Mammary epithelial cell (primary cell): ENCODE results near the gene RAD23B.

Source experiments
- EZH2 ChIP-seq: IDR thresholded peaks from 2 replicates; pipeline ENCODE4 v1.6.1; 2012; ENCODE audit warnings: low read length, inconsistent platforms, borderline replicate concordance
- TF ChIP-seq, protein P1 (sequence below), 2 donors: IDR thresholded peaks in 1 of 2; conservative IDR thresholded peaks in 1 of 2; 2 replicates each; pipeline ENCODE4 v1.5.1; 2011 to 2012; ENCODE audit warnings: inconsistent platforms in 2 of 2, low read length in 2 of 2, mild to moderate bottlenecking in 2 of 2, control low read depth in 1 of 2, low read depth in 1 of 2; ENCODE audit not compliant: insufficient read depth in 1 of 2; ENCODE audit errors: extremely low read depth in 1 of 2

DNA sequence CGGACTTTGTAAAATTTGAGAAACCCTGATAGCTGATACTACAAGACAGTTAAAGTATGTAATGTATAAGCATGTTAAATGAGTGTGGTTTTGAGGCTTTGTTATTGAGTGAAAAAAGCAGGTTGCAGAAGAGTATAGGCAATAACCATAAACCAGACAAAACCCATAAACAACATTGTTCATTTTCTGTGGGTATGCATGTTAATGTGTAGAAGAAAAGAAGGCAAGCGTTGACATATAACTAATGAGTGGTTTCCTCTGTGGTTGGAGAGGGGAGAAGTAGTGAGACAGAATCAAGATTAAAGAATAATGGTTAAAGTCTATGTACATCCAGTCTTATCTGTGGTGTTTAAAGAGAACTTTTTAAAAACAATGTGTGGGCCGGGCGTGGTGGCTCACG, 26.2 kb downstream of the RAD23B start:
- TF ChIP-seq, protein P1, sequence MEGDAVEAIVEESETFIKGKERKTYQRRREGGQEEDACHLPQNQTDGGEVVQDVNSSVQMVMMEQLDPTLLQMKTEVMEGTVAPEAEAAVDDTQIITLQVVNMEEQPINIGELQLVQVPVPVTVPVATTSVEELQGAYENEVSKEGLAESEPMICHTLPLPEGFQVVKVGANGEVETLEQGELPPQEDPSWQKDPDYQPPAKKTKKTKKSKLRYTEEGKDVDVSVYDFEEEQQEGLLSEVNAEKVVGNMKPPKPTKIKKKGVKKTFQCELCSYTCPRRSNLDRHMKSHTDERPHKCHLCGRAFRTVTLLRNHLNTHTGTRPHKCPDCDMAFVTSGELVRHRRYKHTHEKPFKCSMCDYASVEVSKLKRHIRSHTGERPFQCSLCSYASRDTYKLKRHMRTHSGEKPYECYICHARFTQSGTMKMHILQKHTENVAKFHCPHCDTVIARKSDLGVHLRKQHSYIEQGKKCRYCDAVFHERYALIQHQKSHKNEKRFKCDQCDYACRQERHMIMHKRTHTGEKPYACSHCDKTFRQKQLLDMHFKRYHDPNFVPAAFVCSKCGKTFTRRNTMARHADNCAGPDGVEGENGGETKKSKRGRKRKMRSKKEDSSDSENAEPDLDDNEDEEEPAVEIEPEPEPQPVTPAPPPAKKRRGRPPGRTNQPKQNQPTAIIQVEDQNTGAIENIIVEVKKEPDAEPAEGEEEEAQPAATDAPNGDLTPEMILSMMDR (conservative IDR thresholded peaks at IDR 0.05 in 1 of 2, IDR thresholded peaks at IDR 0.05 in 1 of 2; ENCODE audit: extremely low read depth in 1 of 2, insufficient read depth in 1 of 2, low read depth in 1 of 2, low read length in 2 of 2): no peak
- TF ChIP-seq EZH2: no peak
